Non-pigmented ciliary epithelial cell (primary cell): ENCODE measurements around the gene PPIL1.

Source experiments
- DNase-seq: peaks from one replicate; pipeline ENCODE4 v3.0.0-alpha.2; 2010; ENCODE audit warnings: low read depth

The PPIL1 gene

DNA sequence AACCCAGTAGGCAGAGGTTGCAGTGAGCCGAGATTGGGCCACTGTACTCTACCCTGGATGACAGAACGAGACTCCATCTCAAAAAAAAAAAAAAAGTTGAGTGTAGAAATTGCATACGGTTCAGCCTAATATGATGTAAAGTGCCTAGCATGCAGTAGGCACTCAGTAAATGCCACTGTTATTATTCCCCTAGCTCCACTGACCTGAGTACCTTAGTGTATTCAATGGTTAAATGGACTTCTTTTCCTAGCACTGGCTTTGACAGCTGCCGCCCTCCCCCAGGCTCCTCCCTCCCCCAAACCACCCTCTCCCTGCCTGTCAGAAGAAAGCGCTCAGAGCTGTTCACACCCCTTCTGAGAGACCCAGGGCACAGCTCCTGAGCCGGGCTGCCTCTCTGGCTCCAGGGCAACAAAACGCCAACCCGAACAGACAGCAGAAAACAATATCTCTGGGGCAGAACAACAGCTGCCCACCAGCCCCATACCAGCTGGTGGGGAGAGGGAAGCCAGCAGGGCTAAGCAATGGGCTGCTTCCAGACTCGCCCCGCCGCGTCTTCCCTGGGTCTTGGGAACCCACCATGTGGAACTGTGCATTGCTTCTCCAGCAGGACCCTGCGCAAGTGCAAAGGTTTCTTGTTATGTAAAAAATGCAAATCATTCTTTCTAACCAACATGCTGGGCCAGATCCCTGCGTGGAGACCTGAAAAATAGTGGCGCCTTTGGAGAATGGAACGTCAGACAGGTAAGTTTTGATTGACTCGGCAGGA, 39.8 kb downstream of the PPIL1 start:
- DNase-seq = no peak

- no peak for DNase-seq
Measured at GRCh38 chr6:36833182-36833789, 41.3 kb downstream of the PPIL1 start.

- no peak for DNase-seq
Measured at GRCh38 chr6:36832313-36832712, 42.3 kb downstream of the PPIL1 start.

DNA sequence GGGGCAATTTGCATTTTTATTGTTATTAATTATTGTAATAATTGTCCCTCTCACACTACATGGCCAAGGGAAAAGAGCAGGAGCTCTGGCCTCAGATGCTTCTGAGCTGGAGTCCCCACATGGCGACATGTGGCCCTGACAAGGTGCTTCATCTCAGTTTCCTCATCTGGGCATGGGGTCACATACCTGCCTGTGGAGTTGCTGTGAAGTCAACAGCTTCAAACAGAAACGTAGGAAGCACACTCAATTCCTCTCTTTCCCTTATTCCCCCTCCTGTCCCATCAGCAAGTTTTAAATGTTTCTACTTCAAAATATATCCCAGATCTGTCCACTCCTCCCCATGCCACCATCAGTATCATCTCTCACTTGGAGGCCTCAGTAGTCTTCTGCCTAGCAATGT, 44.0 kb downstream of the PPIL1 start:
- no peak for DNase-seq

DNA sequence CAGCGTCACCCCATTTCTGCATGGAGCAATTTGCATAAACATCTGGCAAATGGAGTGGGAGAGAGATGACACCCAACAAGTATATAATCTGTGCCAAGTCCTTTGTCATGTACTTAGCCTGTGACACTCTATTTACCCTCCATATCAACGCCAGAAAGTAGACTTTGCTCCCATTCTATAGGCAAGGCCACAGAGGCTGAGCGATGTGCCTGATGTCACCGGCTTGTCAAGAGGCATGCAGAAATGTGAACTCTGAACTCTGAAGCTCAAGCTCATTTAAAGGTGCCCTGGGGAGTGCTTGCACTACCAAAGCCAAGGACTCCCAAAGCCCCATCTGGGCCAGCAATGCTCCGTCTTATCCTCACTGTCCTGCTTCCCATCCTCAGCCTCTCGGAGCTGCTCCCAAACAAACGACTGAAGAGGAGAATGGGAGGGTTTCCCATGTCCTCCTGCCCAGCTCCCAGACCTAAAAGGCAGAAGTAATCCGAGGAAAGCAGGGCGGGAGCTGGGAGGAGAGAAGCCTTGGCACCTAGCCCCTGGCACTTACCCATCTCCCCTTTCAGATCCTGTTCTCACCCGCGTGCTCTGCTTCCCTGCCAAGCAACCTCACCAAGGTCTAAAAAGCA, 44.6 kb downstream of the PPIL1 start:
- DNase-seq = no peak

DNA sequence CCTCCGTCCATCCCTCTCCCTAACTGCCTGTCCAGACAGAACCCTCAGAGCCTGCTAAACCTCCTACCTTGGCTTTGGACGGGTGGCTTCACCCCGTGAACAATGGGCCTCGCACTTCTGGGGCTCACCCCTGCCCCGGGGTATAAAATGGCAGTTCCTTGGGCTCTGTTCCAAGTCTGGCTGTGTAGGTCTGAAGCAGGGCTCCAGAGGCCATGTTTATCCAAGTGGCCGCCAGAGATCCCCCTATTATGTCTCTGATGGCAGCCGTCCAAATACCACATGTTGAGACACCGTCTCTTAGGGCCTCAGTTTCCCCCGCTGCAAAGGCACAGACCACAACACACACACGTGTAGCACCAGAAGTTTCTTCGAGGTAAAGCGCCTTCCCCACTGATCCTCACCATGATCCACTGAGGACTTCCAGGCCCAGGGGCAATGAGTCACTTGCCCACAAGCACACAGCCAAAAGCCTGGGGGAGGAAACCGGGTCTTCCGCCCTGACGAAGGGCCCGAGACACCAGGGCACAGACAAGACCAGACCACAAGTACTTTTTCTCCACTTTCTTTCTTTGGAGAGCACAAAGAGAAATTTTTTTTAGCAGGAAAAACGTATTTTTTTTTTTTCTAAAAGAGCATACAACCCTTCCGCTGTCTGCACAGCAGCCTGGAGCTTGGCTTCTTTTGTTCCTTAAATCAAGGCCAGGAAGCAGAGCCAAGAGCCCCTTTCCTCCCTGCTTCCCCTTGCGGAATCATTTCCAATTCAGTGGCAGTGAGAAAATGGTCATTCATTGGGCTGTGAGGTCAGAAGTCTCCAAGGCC, 47.1 kb downstream of the PPIL1 start:
- DNase-seq = peak; percentile 51

GRCh38 chr6:36826520-36827227, 47.9 kb downstream of the PPIL1 start:
- no peak for DNase-seq

GRCh38 chr6:36825994-36826393, 48.6 kb downstream of the PPIL1 start:
- no peak for DNase-seq

- no peak for DNase-seq
Measured at GRCh38 chr6:36825452-36825851, 49.2 kb downstream of the PPIL1 start.

DNA sequence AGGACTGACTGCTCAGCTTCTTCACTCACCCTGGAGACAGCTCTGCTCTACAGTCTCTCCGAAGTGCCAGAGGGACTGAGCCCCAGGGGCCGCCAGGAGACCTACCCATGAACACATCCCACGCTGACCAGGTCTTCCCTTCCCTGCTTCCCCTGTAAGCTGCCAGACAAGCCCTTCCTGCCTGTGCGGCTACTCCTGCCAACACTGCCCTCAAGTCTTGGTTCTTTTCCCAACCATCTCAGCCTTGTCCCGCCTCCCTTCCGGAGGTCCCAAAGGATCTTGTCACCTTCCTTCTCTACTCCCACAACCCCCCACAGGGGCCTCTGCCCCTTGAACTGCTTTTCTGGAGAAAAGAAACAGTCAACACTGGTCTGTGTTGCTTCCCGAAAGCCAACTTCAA, 50.4 kb downstream of the PPIL1 start:
- no peak for DNase-seq

DNA sequence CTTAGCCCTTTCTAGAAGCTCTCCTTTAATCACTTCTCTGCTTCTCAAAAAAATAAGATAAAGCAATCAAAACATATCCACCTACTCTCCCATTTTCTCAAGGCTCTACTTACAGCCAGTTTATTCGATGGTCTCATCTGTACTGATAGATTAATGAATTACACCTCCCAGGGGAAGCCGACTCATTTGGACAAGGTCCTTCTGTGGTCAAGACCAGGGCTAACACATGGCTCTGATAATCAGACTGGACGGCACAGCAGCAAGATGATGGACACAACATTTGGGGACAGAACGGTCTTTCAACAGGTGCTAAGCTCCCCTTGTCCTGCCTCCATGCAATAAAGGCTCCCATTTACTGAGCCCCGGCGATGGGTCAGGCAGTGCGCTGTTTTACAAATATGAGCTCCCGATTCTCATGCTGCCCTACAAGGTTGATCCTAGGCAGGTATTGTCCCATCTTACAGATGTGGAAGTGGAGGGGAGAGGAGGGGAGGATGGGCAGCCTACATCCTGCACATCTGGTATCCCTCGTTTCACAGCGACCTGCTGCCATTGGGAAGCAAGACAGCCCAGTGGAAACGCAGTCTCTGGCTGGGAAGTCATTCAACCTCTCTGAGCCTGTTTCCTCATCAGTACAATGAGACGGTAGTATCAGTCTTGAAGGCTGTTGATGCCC, 51.0 kb downstream of the PPIL1 start:
- DNase-seq = no peak

- DNase-seq = peak; percentile 18
Measured at GRCh38 chr6:36822506-36823269, 51.9 kb downstream of the PPIL1 start.

DNA sequence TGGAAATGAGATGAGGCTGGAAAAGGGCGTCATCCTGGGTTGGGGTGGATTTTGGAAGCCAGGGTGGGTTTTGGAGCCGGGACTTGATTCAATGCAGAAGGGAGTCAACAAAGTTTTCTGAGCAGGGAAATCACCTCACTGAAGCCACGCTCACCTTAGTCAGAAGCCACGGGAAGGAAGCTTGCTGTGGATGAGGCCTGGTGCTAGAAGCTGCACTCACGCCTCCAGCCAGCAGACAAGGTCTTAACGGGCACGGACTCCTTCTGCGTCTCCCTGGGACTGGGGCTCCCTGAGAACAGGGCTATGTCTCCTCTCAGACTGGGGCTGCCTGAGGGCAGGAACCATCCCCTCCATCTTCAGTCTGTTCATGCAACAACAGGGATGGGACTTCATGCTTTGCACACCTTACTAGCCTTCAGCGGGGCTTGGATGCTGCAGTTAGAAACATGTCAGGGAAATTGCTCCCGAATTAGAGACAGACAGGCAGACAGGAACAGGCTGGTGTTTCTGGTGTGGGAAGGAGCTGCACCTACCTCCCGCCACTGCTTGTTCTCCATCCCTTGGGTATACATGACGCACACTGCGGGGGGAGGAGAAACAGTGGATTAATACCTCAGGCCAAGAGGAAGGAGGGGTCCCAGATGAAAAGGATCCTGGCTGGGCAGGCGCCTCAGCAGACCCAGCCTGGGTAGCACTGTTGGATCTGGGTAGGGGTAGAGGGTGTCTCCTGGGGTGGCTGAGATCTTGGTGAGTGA, 52.8 kb downstream of the PPIL1 start:
- no peak for DNase-seq

GRCh38 chr6:36820700-36821580, 53.7 kb downstream of the PPIL1 start:
- DNase-seq = peak; percentile 19

- DNase-seq = no peak
Measured at GRCh38 chr6:36818756-36819155, 55.8 kb downstream of the PPIL1 start.

DNA sequence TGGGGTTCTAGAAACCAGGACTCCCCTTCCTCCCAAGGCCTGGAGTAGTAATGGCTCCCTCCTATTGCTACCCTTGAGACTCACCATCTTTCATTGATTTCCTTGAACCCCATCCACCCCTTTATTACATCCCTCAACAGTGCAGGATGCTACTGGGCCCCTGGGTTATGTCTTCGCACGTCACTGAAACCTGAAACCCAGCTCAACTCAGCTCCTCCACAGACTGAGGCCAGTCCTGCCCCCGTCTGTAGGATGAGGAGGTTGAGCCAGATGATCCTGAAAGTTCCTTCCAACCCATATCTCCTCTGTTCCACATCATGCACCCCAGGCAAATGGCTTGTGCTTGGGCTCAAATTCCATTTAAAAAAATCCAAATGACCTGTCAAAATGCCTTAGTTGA, 56.8 kb downstream of the PPIL1 start:
- DNase-seq = no peak

- DNase-seq = no peak
Measured at GRCh38 chr6:36817176-36817817, 57.3 kb downstream of the PPIL1 start.
